Measurements from ENCODE around the gene ADAMTS7.
"Not testable (repeated sequence)": the region's sequence is repeated elsewhere in the genome, so short reads cannot be mapped to it uniquely, and the experiment has no call there.

DNA sequence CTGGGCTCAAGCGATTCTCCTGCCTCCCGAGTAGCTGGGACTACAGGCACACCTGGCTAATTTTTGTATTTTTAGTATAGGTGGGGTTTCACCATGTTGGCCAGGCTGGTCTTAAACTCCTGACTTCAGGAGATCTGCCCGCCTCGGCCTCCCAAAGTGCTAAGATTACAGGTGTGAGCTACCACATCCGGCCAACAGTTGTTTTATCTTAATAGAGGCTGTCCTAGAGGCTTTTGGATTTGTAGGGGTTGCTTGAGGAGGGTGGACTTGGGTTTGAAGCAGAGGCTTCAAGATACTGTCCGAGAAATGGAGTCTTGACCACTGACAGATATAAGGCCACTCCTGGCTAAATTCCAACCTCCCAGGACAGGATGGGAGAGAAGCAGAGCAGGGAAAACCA lies 27.9 kb upstream of the ADAMTS7 start:
- not testable (repeated sequence) for TF ChIP-seq CTCF (IDR thresholded peaks at IDR 0.05); EZH2 (IDR thresholded peaks at IDR 0.05; ENCODE audit: borderline replicate concordance, insufficient read depth, low read depth, low read length, poor library complexity, severe bottlenecking)

Data from B cell (primary cell).